ENCODE results near the gene TTC7B. TPM values are rescaled to one million over a fixed set of nuclear protein-coding genes. Genes with fewer than 3 reads are reported as not detected.

Gene TTC7B
- total RNA-seq, 2 donors from 2014 or later = 25.0 to 40.7 TPM

- H3K27ac ChIP-seq = peak overlapping the region; percentile 33 to 44
- no peaks in the 10 kb centered on the region for H3K9me3 ChIP-seq
- H3K36me3 ChIP-seq = no peaks in the 10 kb centered on the region
- WGBS = 80% methylated on average over 8 of the region's 8 CpGs
- no peak overlapping the region for H3K4me3 ChIP-seq
- intact Hi-C loops (cut with DNase I) = loop anchor here (10.0 kb wide), 1 partner anchor 221 kb away; no protein-coding TSS in a partner anchor
- peaks cover 14% of the 10 kb centered on the region for H3K4me1 ChIP-seq (replicated peaks)
- TF ChIP-seq CTCF (IDR thresholded peaks at IDR 0.05) = no peak
- no peak for TF ChIP-seq POLR2A (IDR thresholded peaks at IDR 0.05)
- no peak for TF ChIP-seq POLR2AphosphoS5 (IDR thresholded peaks at IDR 0.05)
- no peak for DNase-seq (ENCODE audit: low spot score)
- no peaks in the 10 kb centered on the region for H3K27me3 ChIP-seq (replicated peaks; ENCODE audit: insufficient read depth)
Observed at GRCh38 chr14:90625445-90625844, 190.8 kb downstream of the TTC7B start.

GRCh38 chr14:90624732-90625400 is 191.4 kb downstream of the TTC7B start:
- Histone ChIP-seq H3K4me3 (no peak overlapping the region), H3K27me3 (replicated peaks; ENCODE audit: insufficient read depth) (no peaks in the 10 kb centered on the region), H3K36me3 (no peaks in the 10 kb centered on the region), H3K9me3 (no peaks in the 10 kb centered on the region), H3K4me1 (replicated peaks) (peaks cover 14% of the 10 kb centered on the region), H3K27ac (peak overlapping the region; percentile 33 to 44)
- intact Hi-C loops (cut with DNase I) = loop anchor here (10.0 kb wide), 1 partner anchor 220 kb away; no protein-coding TSS in a partner anchor
- peak; percentile 63 for DNase-seq (ENCODE audit: low spot score)
- WGBS = 33% methylated on average over 14 of the region's 14 CpGs
- TF ChIP-seq POLR2AphosphoS5 (IDR thresholded peaks at IDR 0.05) (peak; percentile 43), POLR2A (IDR thresholded peaks at IDR 0.05) (no peak), CTCF (IDR thresholded peaks at IDR 0.05) (no peak)

GRCh38 chr14:90624227-90624626 is 192.0 kb downstream of the TTC7B start:
- Histone ChIP-seq H3K9me3 (no peaks in the 10 kb centered on the region), H3K27me3 (replicated peaks; ENCODE audit: insufficient read depth) (no peaks in the 10 kb centered on the region), H3K4me1 (replicated peaks) (peaks cover 9% of the 10 kb centered on the region), H3K36me3 (no peaks in the 10 kb centered on the region), H3K4me3 (no peak overlapping the region), H3K27ac (peak overlapping the region; percentile 33 to 44)
- TF ChIP-seq CTCF (IDR thresholded peaks at IDR 0.05) = no peak
- no peak for TF ChIP-seq POLR2AphosphoS5 (IDR thresholded peaks at IDR 0.05)
- TF ChIP-seq POLR2A (IDR thresholded peaks at IDR 0.05) = no peak
- DNase-seq (ENCODE audit: low spot score) = peak; percentile 28
- WGBS = 42% methylated on average over 8 of the region's 8 CpGs
- intact Hi-C loops (cut with DNase I) = loop anchor here (10.0 kb wide), 1 partner anchor 219 kb away; no protein-coding TSS in a partner anchor

GRCh38 chr14:90621201-90621600 is 195.0 kb downstream of the TTC7B start:
- H3K9me3 ChIP-seq = no peaks in the 10 kb centered on the region
- no peaks in the 10 kb centered on the region for H3K27me3 ChIP-seq (replicated peaks; ENCODE audit: insufficient read depth)
- H3K36me3 ChIP-seq = no peaks in the 10 kb centered on the region
- no peak overlapping the region for H3K4me3 ChIP-seq
- H3K4me1 ChIP-seq (replicated peaks) = no peaks in the 10 kb centered on the region
- intact Hi-C loops (cut with DNase I) = loop anchor here (10.0 kb wide), 1 partner anchor 216 kb away; no protein-coding TSS in a partner anchor
- TF ChIP-seq POLR2AphosphoS5 (IDR thresholded peaks at IDR 0.05) = no peak
- no peak for TF ChIP-seq POLR2A (IDR thresholded peaks at IDR 0.05)
- no peak for TF ChIP-seq CTCF (IDR thresholded peaks at IDR 0.05)
- no peak overlapping the region for H3K27ac ChIP-seq
- DNase-seq (ENCODE audit: low spot score) = no peak
- WGBS = 94% methylated on average over 32 of the region's 32 CpGs

Data from prostate gland (tissue), 2 donors.